ENCODE results near the gene HYAL3. TPM values are rescaled to one million over a fixed set of nuclear protein-coding genes. Genes with fewer than 3 reads are reported as not detected.

HYAL3 gene
- total RNA-seq, 4 donors from 2014 or later, result 2.4 to 8.8 (median 4.0) TPM

- Histone ChIP-seq H3K4me1 (peaks cover 0 to 45% (median 24%) of the 10 kb centered on the region in 3 donors), H3K4me3 (peak within 1 kb of the TSS in 1 of 2 donors; percentile 36), H3K9me3 (no peaks in the 10 kb centered on the region), H3K36me3 (no peaks in the 10 kb centered on the region), H3K27me3 (no peaks in the 10 kb centered on the region), H3K27ac (peak within 1 kb of the TSS in 3 of 4 donors; percentile 69 to 92 (median 82))
- WGBS, 2 donors (ENCODE audit: low coverage in 1 of 2), result 33% methylated on average over 2 of the region's 14 CpGs; no CpG with 5 or more reads in 1 of the 2 donors
- ATAC-seq, result peak; percentile 20
- peak in 1 of 4 experiments; percentile 30 for TF ChIP-seq CTCF (IDR thresholded peaks at IDR 0.05)
- no peak for TF ChIP-seq POLR2A (IDR thresholded peaks at IDR 0.05)
- no peak for TF ChIP-seq EP300 (IDR thresholded peaks at IDR 0.05)
- TF ChIP-seq POLR2AphosphoS5 (IDR thresholded peaks at IDR 0.05), result no peak
Measured at GRCh38 chr3:50303013-50303815, 4.0 kb upstream of the HYAL3 start, which contains the start of gene HYAL1. TSS of gene HYAL1 (minus strand) at chr3:50303574. CDS start at chr3:50302956, 618 bp downstream.

- Histone ChIP-seq H3K27ac (peak overlapping the region in 3 of 4 donors; percentile 69 to 92 (median 82)), H3K4me3 (peak overlapping the region in 1 of 2 donors; percentile 36), H3K9me3 (no peaks in the 10 kb centered on the region), H3K36me3 (peaks cover 0 to 2% of the 10 kb centered on the region in 2 donors), H3K4me1 (peaks cover 0 to 54% (median 26%) of the 10 kb centered on the region in 3 donors), H3K27me3 (no peaks in the 10 kb centered on the region)
- no peak for ATAC-seq
- TF ChIP-seq POLR2A (IDR thresholded peaks at IDR 0.05), result no peak
- no peak for TF ChIP-seq CTCF (IDR thresholded peaks at IDR 0.05)
- TF ChIP-seq POLR2AphosphoS5 (IDR thresholded peaks at IDR 0.05), result no peak
- TF ChIP-seq EP300 (IDR thresholded peaks at IDR 0.05), result no peak
- WGBS, 2 donors (ENCODE audit: low coverage in 1 of 2), result 91% methylated on average over 6 of the region's 32 CpGs; no CpG with 5 or more reads in 1 of the 2 donors
Measured at GRCh38 chr3:50302095-50303012, 3.1 kb upstream of the HYAL3 start.

GRCh38 chr3:50300681-50301254, 1.6 kb upstream of the HYAL3 start:
- Histone ChIP-seq H3K4me3 (peak overlapping the region in 1 of 2 donors; percentile 68), H3K36me3 (peaks cover 0 to 12% of the 10 kb centered on the region in 2 donors), H3K4me1 (peaks cover 0 to 56% (median 26%) of the 10 kb centered on the region in 3 donors), H3K27me3 (no peaks in the 10 kb centered on the region), H3K27ac (peak overlapping the region; percentile 64 to 92 (median 90)), H3K9me3 (no peaks in the 10 kb centered on the region)
- no peak for ATAC-seq
- no CpG with 5 or more reads among the region's 6 CpGs for WGBS, 2 donors (ENCODE audit: low coverage in 1 of 2)
- TF ChIP-seq POLR2AphosphoS5 (IDR thresholded peaks at IDR 0.05) (no peak), POLR2A (IDR thresholded peaks at IDR 0.05) (no peak), EP300 (IDR thresholded peaks at IDR 0.05) (no peak), CTCF (IDR thresholded peaks at IDR 0.05) (no peak)

- H3K4me1 ChIP-seq, result peaks cover 0 to 56% (median 26%) of the 10 kb centered on the region in 3 donors
- 26 to 27% methylated on average over 5 of the region's 12 CpGs for WGBS, 2 donors (ENCODE audit: low coverage in 1 of 2)
- peaks cover 0 to 12% of the 10 kb centered on the region in 2 donors for H3K36me3 ChIP-seq
- TF ChIP-seq POLR2A (IDR thresholded peaks at IDR 0.05) (no peak), EP300 (IDR thresholded peaks at IDR 0.05) (no peak), POLR2AphosphoS5 (IDR thresholded peaks at IDR 0.05) (no peak), CTCF (IDR thresholded peaks at IDR 0.05) (no peak)
- no peaks in the 10 kb centered on the region for H3K27me3 ChIP-seq
- H3K27ac ChIP-seq, result peak overlapping the region; percentile 64 to 92 (median 90)
- ATAC-seq, result no peak
- peak overlapping the region; percentile 29 to 68 for H3K4me3 ChIP-seq
- no peaks in the 10 kb centered on the region for H3K9me3 ChIP-seq
Measured at GRCh38 chr3:50299929-50300680, 900 bp upstream of the HYAL3 start.

All from gastroesophageal sphincter (tissue), 4 donors.